ENCODE measurements around the gene CNTD1.

The CNTD1 gene

DNA sequence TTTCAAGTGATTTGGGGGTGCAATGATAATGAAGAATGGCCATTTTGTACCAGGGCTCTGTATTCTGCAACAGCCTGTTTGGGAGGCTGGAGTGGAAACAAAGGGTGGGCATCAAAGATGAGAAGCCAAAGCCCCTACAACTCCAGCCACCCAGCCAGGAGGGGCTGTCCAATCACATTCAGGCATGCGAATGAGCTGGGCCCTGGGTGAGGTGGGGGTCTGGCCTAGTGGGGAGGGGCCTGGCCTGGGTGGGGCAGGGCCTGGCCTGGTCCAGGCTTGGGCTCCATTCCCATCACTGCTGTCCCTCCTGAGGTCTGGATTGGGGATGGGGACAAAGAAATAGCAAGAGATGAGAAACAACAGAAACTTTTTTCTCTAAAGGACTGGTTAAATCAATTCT lies 58.7 kb downstream of the CNTD1 start:
- no peaks in the 10 kb centered on the region for H3K27me3 ChIP-seq (ENCODE audit: control insufficient read depth, insufficient read depth, low read length)
- H3K27ac ChIP-seq (ENCODE audit: low read depth, low read length) = no peak overlapping the region
- H3K9me3 ChIP-seq (ENCODE audit: control insufficient read depth, insufficient read depth, low read length) = no peaks in the 10 kb centered on the region
- H3K9ac ChIP-seq (ENCODE audit: low read depth, low read length) = no peak overlapping the region
- H3K4me1 ChIP-seq (ENCODE audit: control insufficient read depth, insufficient read depth, low read length) = no peaks in the 10 kb centered on the region
- H3K36me3 ChIP-seq (ENCODE audit: control insufficient read depth, insufficient read depth, low read length) = no peaks in the 10 kb centered on the region
- H3K4me3 ChIP-seq (ENCODE audit: low read depth, low read length) = no peak overlapping the region
